Upper lobe of left lung (tissue), 4 donors: ENCODE measurements around the gene ITGB1BP1.

Experiments
- POLR2AphosphoS5 ChIP-seq, 2 donors: sonication (generic); formaldehyde crosslinking; IDR thresholded peaks; one replicate each; pipeline ENCODE4 v1.5.1; 2017; ENCODE audit warnings: antibody characterized with exemption in 2 of 2
- TF ChIP-seq, protein P1 (sequence below), 6 experiments: fragments of 450-650 bp in 4 of 6; fragments of 200-600 bp in 2 of 6; sonication (generic) in 2 of 6; IDR thresholded peaks; one replicate each; pipeline ENCODE4 v1.5.1; 2016 to 2019; ENCODE audit warnings: antibody characterized with exemption in 6 of 6

GRCh38 chr2:9374071-9374730 is 49.1 kb downstream of the ITGB1BP1 start:
- TF ChIP-seq, protein P1, sequence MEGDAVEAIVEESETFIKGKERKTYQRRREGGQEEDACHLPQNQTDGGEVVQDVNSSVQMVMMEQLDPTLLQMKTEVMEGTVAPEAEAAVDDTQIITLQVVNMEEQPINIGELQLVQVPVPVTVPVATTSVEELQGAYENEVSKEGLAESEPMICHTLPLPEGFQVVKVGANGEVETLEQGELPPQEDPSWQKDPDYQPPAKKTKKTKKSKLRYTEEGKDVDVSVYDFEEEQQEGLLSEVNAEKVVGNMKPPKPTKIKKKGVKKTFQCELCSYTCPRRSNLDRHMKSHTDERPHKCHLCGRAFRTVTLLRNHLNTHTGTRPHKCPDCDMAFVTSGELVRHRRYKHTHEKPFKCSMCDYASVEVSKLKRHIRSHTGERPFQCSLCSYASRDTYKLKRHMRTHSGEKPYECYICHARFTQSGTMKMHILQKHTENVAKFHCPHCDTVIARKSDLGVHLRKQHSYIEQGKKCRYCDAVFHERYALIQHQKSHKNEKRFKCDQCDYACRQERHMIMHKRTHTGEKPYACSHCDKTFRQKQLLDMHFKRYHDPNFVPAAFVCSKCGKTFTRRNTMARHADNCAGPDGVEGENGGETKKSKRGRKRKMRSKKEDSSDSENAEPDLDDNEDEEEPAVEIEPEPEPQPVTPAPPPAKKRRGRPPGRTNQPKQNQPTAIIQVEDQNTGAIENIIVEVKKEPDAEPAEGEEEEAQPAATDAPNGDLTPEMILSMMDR (IDR thresholded peaks at IDR 0.05), result no peak
- no peak for TF ChIP-seq POLR2AphosphoS5 (IDR thresholded peaks at IDR 0.05)
